Head of caudate nucleus (tissue), 42 donors: ENCODE measurements around the gene FAM131C.
A peak's percentile ranks its signal among the peaks of the same experiment; 100 is the strongest.
"Not testable (repeated sequence)": the region's sequence is repeated elsewhere in the genome, so short reads cannot be mapped to it uniquely, and the experiment has no call there.

Experiments
- DNase-seq, 42 donors: peaks; one replicate each; pipeline versions ENCODE4 v3.0.0 to v3.0.0-alpha.2; 2020 to 2021; ENCODE audit warnings: mixed read lengths in 7 of 42
- intact Hi-C: fragments of 100-400 bp; cut with DNase I; formaldehyde crosslinking; loops from one replicate; pipeline ENCODE4 v1.15.0; 2022

Gene FAM131C

GRCh38 chr1:16050328-16050727 is 23.1 kb downstream of the FAM131C start:
- no peak for DNase-seq
- intact Hi-C loops: loop anchor here (10.0 kb wide), 1 partner anchor 256 kb away; no protein-coding TSS in a partner anchor

GRCh38 chr1:16048573-16049189 is 24.8 kb downstream of the FAM131C start:
- peak in 1 of 42 donors; percentile 9 for DNase-seq
- intact Hi-C loops: no loop called here

GRCh38 chr1:16047791-16048475 is 25.5 kb downstream of the FAM131C start:
- no peak for DNase-seq
- intact Hi-C loops: no loop called here

GRCh38 chr1:16046842-16047241 is 26.6 kb downstream of the FAM131C start:
- DNase-seq: no peak
- intact Hi-C loops: no loop called here

GRCh38 chr1:16043950-16044349 is 29.5 kb downstream of the FAM131C start:
- no peak for DNase-seq
- intact Hi-C loops: no loop called here

GRCh38 chr1:16043521-16043920 is 29.9 kb downstream of the FAM131C start, which contains the start of gene CLCNKB:
Gene CLCNKB, plus strand, starts transcription at chr1:16043782. Its CDS starts 711 bp downstream, at chr1:16044493.
- no peak for DNase-seq
- intact Hi-C loops: no loop called here

- intact Hi-C loops, DNase-seq: not testable (repeated sequence)
These were observed 30.8 kb downstream of the FAM131C start for GRCh38 chr1:16042654-16043053.

GRCh38 chr1:16042096-16042495 is 31.4 kb downstream of the FAM131C start:
- DNase-seq: no peak
- intact Hi-C loops: no loop called here

GRCh38 chr1:16041200-16041599 is 32.3 kb downstream of the FAM131C start:
- DNase-seq: no peak
- intact Hi-C loops: no loop called here

- intact Hi-C loops, DNase-seq: not testable (repeated sequence)
These were observed 33.6 kb downstream of the FAM131C start for GRCh38 chr1:16039871-16040270.

- intact Hi-C loops: no loop called here
These were observed 34.9 kb downstream of the FAM131C start for GRCh38 chr1:16038620-16038912.

GRCh38 chr1:16036461-16036860 is 37.0 kb downstream of the FAM131C start:
- intact Hi-C loops, DNase-seq: not testable (repeated sequence)

More at GRCh38 chr1:16038620-16038912, 34.9 kb downstream of the FAM131C start:
- DNase-seq: no peak

- DNase-seq, intact Hi-C loops: not testable (repeated sequence)
These were observed 40.3 kb downstream of the FAM131C start for GRCh38 chr1:16033103-16033632.

GRCh38 chr1:16032388-16033102 is 40.9 kb downstream of the FAM131C start:
- intact Hi-C loops: no loop called here

GRCh38 chr1:16031551-16031950 is 41.9 kb downstream of the FAM131C start:
- intact Hi-C loops: no loop called here
- DNase-seq: no peak

More at GRCh38 chr1:16032388-16033102, 40.9 kb downstream of the FAM131C start:
- DNase-seq: peak; percentile 39 to 88 (median 72)

GRCh38 chr1:16029288-16029687 is 44.2 kb downstream of the FAM131C start:
- intact Hi-C loops: no loop called here
- no peak for DNase-seq

- DNase-seq, intact Hi-C loops: not testable (repeated sequence)
These were observed 44.5 kb downstream of the FAM131C start for GRCh38 chr1:16029003-16029268.

GRCh38 chr1:16028237-16029002 is 45.0 kb downstream of the FAM131C start:
- no peak for DNase-seq
- intact Hi-C loops: no loop called here

- no peak for DNase-seq
- intact Hi-C loops: no loop called here
These were observed 46.5 kb downstream of the FAM131C start for GRCh38 chr1:16026723-16027484.
